Lower leg skin (tissue), 3 donors: ENCODE data around the gene PHRF1.

ENCODE experiments used
- POLR2A ChIP-seq, 2 donors: fragments of 450-650 bp; IDR thresholded peaks; one replicate each; pipeline ENCODE4 v1.6.1; 2016 to 2017; ENCODE audit warnings: antibody characterized with exemption in 2 of 2, mild to moderate bottlenecking in 1 of 2, moderate library complexity in 1 of 2
- TF ChIP-seq, protein P1 (sequence below), 3 donors: fragments of 450-650 bp; IDR thresholded peaks; one replicate each; pipeline ENCODE4 v1.5.1; 2016; ENCODE audit warnings: antibody characterized with exemption in 3 of 3, mild to moderate bottlenecking in 3 of 3, moderate library complexity in 2 of 3

DNA sequence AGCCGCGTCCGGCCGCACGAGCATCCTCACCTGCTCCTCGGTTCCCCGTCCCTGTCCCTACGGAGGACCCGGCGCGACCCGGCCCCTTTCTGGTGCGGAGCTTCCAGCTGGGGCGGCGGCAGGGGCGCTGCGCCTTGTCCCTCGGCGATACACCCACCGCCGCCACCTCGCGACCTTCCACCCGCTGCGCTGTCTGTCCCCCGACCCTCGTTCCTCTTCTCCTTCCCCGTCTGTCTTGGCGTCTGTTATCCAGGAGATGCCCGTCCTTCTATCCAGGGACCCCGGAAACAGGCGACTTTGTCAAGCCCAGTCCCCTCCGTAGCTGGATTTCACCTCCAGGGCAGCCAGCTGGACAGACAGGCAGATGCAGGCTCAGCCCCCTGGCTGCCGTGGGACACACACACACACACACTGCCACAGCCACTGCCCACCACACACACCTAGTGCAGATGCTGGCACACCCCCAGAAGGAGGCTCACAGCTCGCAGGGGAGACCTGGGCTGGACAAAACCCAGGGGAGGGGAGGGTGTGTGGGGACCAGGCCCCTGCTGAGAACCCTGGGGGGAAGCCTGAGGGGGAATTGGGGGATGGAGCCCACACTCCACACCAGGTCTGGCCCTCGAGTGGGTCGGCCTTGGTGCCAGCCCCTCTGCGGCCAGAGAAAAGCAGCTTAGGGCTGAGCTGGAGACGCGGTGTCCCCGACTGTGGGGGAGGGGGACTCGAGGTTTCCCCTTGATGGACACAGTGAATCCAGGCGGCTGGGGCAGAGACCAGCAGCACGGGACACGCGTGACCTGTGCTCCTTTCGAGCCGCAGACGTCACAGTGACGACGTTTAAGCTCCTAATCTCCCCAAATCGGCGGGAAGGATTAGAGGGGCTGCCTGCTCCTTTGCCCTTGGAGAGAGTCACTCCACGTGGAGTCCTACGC, 61.6 kb downstream of the PHRF1 start:
- TF ChIP-seq POLR2A (IDR thresholded peaks at IDR 0.05): no peak
- TF ChIP-seq, protein P1, sequence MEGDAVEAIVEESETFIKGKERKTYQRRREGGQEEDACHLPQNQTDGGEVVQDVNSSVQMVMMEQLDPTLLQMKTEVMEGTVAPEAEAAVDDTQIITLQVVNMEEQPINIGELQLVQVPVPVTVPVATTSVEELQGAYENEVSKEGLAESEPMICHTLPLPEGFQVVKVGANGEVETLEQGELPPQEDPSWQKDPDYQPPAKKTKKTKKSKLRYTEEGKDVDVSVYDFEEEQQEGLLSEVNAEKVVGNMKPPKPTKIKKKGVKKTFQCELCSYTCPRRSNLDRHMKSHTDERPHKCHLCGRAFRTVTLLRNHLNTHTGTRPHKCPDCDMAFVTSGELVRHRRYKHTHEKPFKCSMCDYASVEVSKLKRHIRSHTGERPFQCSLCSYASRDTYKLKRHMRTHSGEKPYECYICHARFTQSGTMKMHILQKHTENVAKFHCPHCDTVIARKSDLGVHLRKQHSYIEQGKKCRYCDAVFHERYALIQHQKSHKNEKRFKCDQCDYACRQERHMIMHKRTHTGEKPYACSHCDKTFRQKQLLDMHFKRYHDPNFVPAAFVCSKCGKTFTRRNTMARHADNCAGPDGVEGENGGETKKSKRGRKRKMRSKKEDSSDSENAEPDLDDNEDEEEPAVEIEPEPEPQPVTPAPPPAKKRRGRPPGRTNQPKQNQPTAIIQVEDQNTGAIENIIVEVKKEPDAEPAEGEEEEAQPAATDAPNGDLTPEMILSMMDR (IDR thresholded peaks at IDR 0.05): no peak
